GM12878 (cell line): ENCODE measurements around the gene OSBPL10. TPM values are rescaled to one million over a fixed set of nuclear protein-coding genes. Genes with fewer than 3 reads are reported as not detected.

Source experiments
- ATAC-seq: fragments of 200-7000 bp; cut with Tn5 transposase; 3 replicates; pipeline ENCODE4 v1.9.1; 2020; ENCODE audit warnings: mild to moderate bottlenecking, moderate library complexity
- BruUV-seq: library from RNA; stranded (reverse); fragments of 400-500 nt; replicated peaks from 2 replicates; lab custom pipeline; 2021; lab: Mats Ljungman, UMichigan
- CTCF ChIA-PET: fragments of 300-600 bp; sonication (Branson Sonifier 250); formaldehyde crosslinking; extraction: SDS; loops from one replicate; lab custom pipeline; 2021; ENCODE audit warnings: inconsistent platforms; lab: Yijun Ruan, JAX
- POLR2A ChIA-PET: fragments of 350-600 bp; formaldehyde crosslinking; extraction: SDS; loops from one replicate; lab custom pipeline; 2021; ENCODE audit warnings: inconsistent platforms; lab: Charles Lee
- RAD21 ChIA-PET: fragments of 300-600 bp; sonication (Branson Sonifier 250); formaldehyde crosslinking; loops from one replicate; lab custom pipeline; 2023; ENCODE audit warnings: antibody characterized with exemption; ENCODE audit not compliant: unreplicated experiment; lab: Charles Lee
- SMC1A ChIA-PET: fragments of 300-600 bp; sonication (Branson Sonifier 250); formaldehyde crosslinking; loops from one replicate; lab custom pipeline; 2023; ENCODE audit not compliant: unreplicated experiment, uncharacterized antibody; lab: Charles Lee
- DNase-seq: peaks from one replicate; pipeline ENCODE4 v3.0.0-alpha.2; 2011; ENCODE audit warnings: low read depth, low spot score
- FAIRE-seq: peaks from 3 replicates; lab custom pipeline; 2011; peaks lifted over from hg19 to GRCh38; lab: Jason Lieb, UNC
- H2AFZ ChIP-seq: 2 replicates; pipeline ENCODE4 v1.6.0; 2011; ENCODE audit warnings: low read depth, low read length, control low read depth; ENCODE audit not compliant: control insufficient read depth
- H3K27ac ChIP-seq: 2 replicates; pipeline ENCODE4 v1.5.1; 2011; ENCODE audit warnings: control low read depth; ENCODE audit not compliant: control insufficient read depth, insufficient read depth
- H3K27me3 ChIP-seq, 2 experiments: replicated peaks in 1 of 2; 2 replicates each; pipeline versions ENCODE4 v1.6.0 to v1.6.1; 2011; ENCODE audit warnings: low read length in 1 of 2; ENCODE audit not compliant: control insufficient read depth in 2 of 2, insufficient read depth in 2 of 2
- H3K36me3 ChIP-seq, 2 experiments: 2 replicates each; pipeline ENCODE4 v1.5.1; 2011; ENCODE audit warnings: low read length in 1 of 2; ENCODE audit not compliant: control insufficient read depth in 2 of 2, insufficient read depth in 2 of 2
- H3K4me1 ChIP-seq: 2 replicates; pipeline ENCODE4 v1.6.1; 2011; ENCODE audit warnings: mild to moderate bottlenecking, low read length, moderate library complexity, mixed read lengths; ENCODE audit not compliant: control insufficient read depth, insufficient read depth
- H3K4me2 ChIP-seq: 2 replicates; pipeline ENCODE4 v1.6.0; 2011; ENCODE audit warnings: control low read depth; ENCODE audit not compliant: control insufficient read depth, insufficient read depth
- H3K4me3 ChIP-seq: fragments of 200-600 bp; sonication (generic); 2 replicates; pipeline ENCODE4 v1.5.1; 2016
- H3K79me2 ChIP-seq: 2 replicates; pipeline ENCODE4 v1.6.0; 2011; ENCODE audit warnings: low read length; ENCODE audit not compliant: control insufficient read depth, insufficient read depth
- H3K9ac ChIP-seq: 2 replicates; pipeline ENCODE4 v1.8.0; 2011; ENCODE audit warnings: low read length, control low read depth, mixed read lengths; ENCODE audit not compliant: control insufficient read depth, insufficient read depth
- H3K9me3 ChIP-seq: replicated peaks from 3 replicates; pipeline ENCODE4 v1.5.1; 2011; ENCODE audit warnings: mild to moderate bottlenecking, low read length; ENCODE audit not compliant: control insufficient read depth, insufficient read depth
- H4K20me1 ChIP-seq: 2 replicates; pipeline ENCODE4 v1.6.0; 2011; ENCODE audit not compliant: control insufficient read depth, insufficient read depth
- ASH2L ChIP-seq: fragments of 300-600, 200-600 bp; sonication (generic); IDR thresholded peaks from 2 replicates; pipeline ENCODE4 v1.6.1; 2017; ENCODE audit warnings: low read depth, mild to moderate bottlenecking, borderline replicate concordance
- EED ChIP-seq: sonication (generic); IDR thresholded peaks from 2 replicates; pipeline ENCODE4 v1.6.1; 2016; ENCODE audit warnings: antibody characterized with exemption, low read depth
- EGR1 ChIP-seq, 2 experiments: IDR thresholded peaks; 1 replicate in 1 of 2; 2 replicates in 1 of 2; pipeline ENCODE4 v1.6.1; 2011 to 2012; ENCODE audit warnings: low read depth in 2 of 2, low read length in 2 of 2, borderline replicate concordance in 1 of 2, mild to moderate bottlenecking in 1 of 2, moderate library complexity in 1 of 2
- FOXM1 ChIP-seq: IDR thresholded peaks from 2 replicates; pipeline ENCODE4 v1.6.1; 2012; ENCODE audit warnings: low read depth, mild to moderate bottlenecking, inconsistent platforms, low read length, moderate library complexity
- IRF4 ChIP-seq: IDR thresholded peaks from 2 replicates; pipeline ENCODE4 v1.6.1; 2011; ENCODE audit warnings: low read depth, low read length
- MLLT1 ChIP-seq: fragments of 450-650 bp; IDR thresholded peaks from 2 replicates; pipeline ENCODE4 v1.6.1; 2016; ENCODE audit warnings: mild to moderate bottlenecking
- NRF1 ChIP-seq: conservative IDR thresholded peaks from 2 replicates; pipeline ENCODE4 v1.6.1; 2011; ENCODE audit warnings: mild to moderate bottlenecking, low read depth, low read length, improper control_type of control experiment
- YY1 ChIP-seq: IDR thresholded peaks from 2 replicates; pipeline ENCODE4 v1.6.1; 2011; ENCODE audit warnings: low read depth, mild to moderate bottlenecking, low read length
- ZBED1 ChIP-seq: IDR thresholded peaks from 2 replicates; pipeline ENCODE4 v1.6.1; 2016; ENCODE audit warnings: borderline replicate concordance
- ZSCAN29 ChIP-seq: fragments of 450-650 bp; IDR thresholded peaks from 2 replicates; pipeline ENCODE4 v1.6.1; 2017; ENCODE audit warnings: mild to moderate bottlenecking, moderate library complexity
- WGBS: methylation state at CpG from one replicate; pipeline ENCODE4 v1.1.6; 2016; ENCODE audit warnings: low lambda C conversion rate; ENCODE audit not compliant: insufficient replicate concordance, insufficient coverage; ENCODE audit errors: missing lambda C conversion rate; 5-methylcytosine and 5-hydroxymethylcytosine counted together
- in situ Hi-C: fragments of 300-500 bp; cut with MboI; formaldehyde crosslinking; loops from 9 replicates; pipeline ENCODE4 v1.14.3; 2018; ENCODE audit warnings: mixed read lengths
- intact Hi-C: fragments of 100-400 bp; cut with micrococcal nuclease; formaldehyde crosslinking; loops from one replicate; pipeline ENCODE4 v1.14.2; 2022; ENCODE audit not compliant: unreplicated experiment
- polyA plus RNA-seq, 11 experiments: library from polyadenylated mRNA; depleted of rRNA in 4 of 11; unstranded in 6 of 11; stranded (reverse) in 5 of 11; fragments of >200 nt; fragmentation: Nextera tagmentation in 4 of 11; fragmentation: Illumina TruSeq in 1 of 11; extraction: Ambion mirVana in 4 of 11; extraction: Trizol in 1 of 11; gene quantifications; 1 replicate in 1 of 11; 2 replicates in 10 of 11; pipeline versions ENCODE4 v1.2.1 to v1.2.3, GENCODE V29; 2011 to 2016; ENCODE audit warnings: inconsistent platforms in 2 of 11, missing spikeins in 2 of 11, low read depth in 1 of 11
- total RNA-seq, 4 experiments: library from RNA; depleted of rRNA in 3 of 4; stranded (reverse); fragments of >200 nt in 3 of 4; fragmentation: Illumina TruSeq in 1 of 4; extraction: Trizol in 1 of 4; gene quantifications; 2 replicates each; pipeline versions ENCODE4 v1.2.1 to v1.2.3, GENCODE V29; 2013 to 2021

Gene OSBPL10
- total and polyA plus RNA-seq, 10 of the 15 experiments (the other 5 are each of a cell fraction or from before 2014, with no cell fraction given): 0.03 to 0.25 (median 0.09) TPM; not detected in 5

- TF ChIP-seq MLLT1: no peak
These were observed 153.1 kb downstream of the OSBPL10 start (continued) for GRCh38 chr3:31828007-31828406.

- CTCF ChIA-PET: interaction anchor here (1.2 kb wide), 1 partner anchor 15 kb away, joined by 3 read pairs; no protein-coding TSS in a partner anchor
These were observed 157.9 kb downstream of the OSBPL10 start for GRCh38 chr3:31823184-31823583.

More at GRCh38 chr3:31823184-31823583, 157.9 kb downstream of the OSBPL10 start:
- WGBS: 39% methylated on average over 3 of the region's 3 CpGs
- SMC1A ChIA-PET: no interaction called here
- Histone ChIP-seq H4K20me1 (no peaks in the 10 kb centered on the region), H3K4me1 (no peaks in the 10 kb centered on the region), H3K4me2 (no peak overlapping the region), H3K27ac (no peak overlapping the region), H3K27me3 (no peaks in the 10 kb centered on the region; a peak in 2 of 4 replicates), H3K36me3 (no peaks in the 10 kb centered on the region), H3K9ac (no peak overlapping the region), H2AFZ (no peak overlapping the region), H3K4me3 (no peak overlapping the region), H3K9me3 (no peaks in the 10 kb centered on the region), H3K79me2 (no peaks in the 10 kb centered on the region)
- intact Hi-C loops: no loop called here
- RAD21 ChIA-PET: no interaction called here
- TF ChIP-seq NRF1 (no peak), IRF4 (no peak), YY1 (no peak), ASH2L (no peak), EED (no peak), ZSCAN29 (no peak), FOXM1 (no peak), ZBED1 (no peak), EGR1 (IDR thresholded peaks at IDR 0.05; ENCODE audit: borderline replicate concordance in 1 of 2, low read depth in 2 of 2, low read length in 2 of 2) (no peak)
- DNase-seq: no peak
- no peak for FAIRE-seq
- POLR2A ChIA-PET: no interaction called here
- ATAC-seq: no peak
- no TSS peak for BruUV-seq
- in situ Hi-C loops: no loop called here
